HL-60/S4 (cell line): ENCODE results near the gene WDR36.

Experiments
- in situ Hi-C: fragments of 300-500 bp; cut with MboI; formaldehyde crosslinking; loops from 2 replicates; pipeline ENCODE4 v1.14.3; 2022; ENCODE audit warnings: low sequenced_read_pairs

The WDR36 gene

GRCh38 chr5:111172504-111172903, 80.4 kb downstream of the WDR36 start:
- in situ Hi-C loops = no loop called here

- in situ Hi-C loops = no loop called here
Observed at GRCh38 chr5:111173476-111173875, 81.3 kb downstream of the WDR36 start.
